Measurements from ENCODE around the gene ZEB1. TPM values are rescaled to one million over a fixed set of nuclear protein-coding genes. Genes with fewer than 3 reads are reported as not detected.

ZEB1 gene
- total and polyA plus RNA-seq, 9 donors = 11.0 to 48.4 (median 40.2) TPM

GRCh38 chr10:31345886-31346285 lies 26.9 kb downstream of the ZEB1 start:
- Histone ChIP-seq H3K27me3 (no peaks in the 10 kb centered on the region), H3K4me1 (ENCODE audit: insufficient read depth) (no peaks in the 10 kb centered on the region), H3K36me3 (no peaks in the 10 kb centered on the region), H3K27ac (no peak overlapping the region), H3K9me3 (no peaks in the 10 kb centered on the region), H3K4me3 (no peak overlapping the region)
- no peak for DNase-seq
- 37 to 46% (median 45%) methylated on average over 1 of the region's 1 CpG for WGBS, 3 donors
- no peak for TF ChIP-seq CTCF (IDR thresholded peaks at IDR 0.05)
- intact Hi-C loops (cut with DNase I) = no loop called here

- Histone ChIP-seq H3K9me3 (no peaks in the 10 kb centered on the region), H3K4me1 (ENCODE audit: insufficient read depth) (no peaks in the 10 kb centered on the region), H3K27me3 (no peaks in the 10 kb centered on the region), H3K36me3 (no peaks in the 10 kb centered on the region), H3K27ac (no peak overlapping the region), H3K4me3 (no peak overlapping the region)
- 55 to 67% (median 64%) methylated on average over 1 of the region's 1 CpG for WGBS, 3 donors
- intact Hi-C loops (cut with DNase I) = no loop called here
- no peak for TF ChIP-seq POLR2A (IDR thresholded peaks at IDR 0.05)
- no peak for TF ChIP-seq CTCF (IDR thresholded peaks at IDR 0.05)
- no peak for TF ChIP-seq EP300 (IDR thresholded peaks at IDR 0.05)
- no peak for DNase-seq
These were observed 27.9 kb downstream of the ZEB1 start for GRCh38 chr10:31346953-31347352.

- intact Hi-C loops (cut with DNase I) = no loop called here
- no peaks in the 10 kb centered on the region for H3K27me3 ChIP-seq
- no peaks in the 10 kb centered on the region for H3K36me3 ChIP-seq
- no peak overlapping the region for H3K4me3 ChIP-seq
- H3K4me1 ChIP-seq (ENCODE audit: insufficient read depth) = no peaks in the 10 kb centered on the region
- DNase-seq = no peak
- no peak overlapping the region for H3K27ac ChIP-seq
- TF ChIP-seq POLR2A (IDR thresholded peaks at IDR 0.05) (no peak), CTCF (IDR thresholded peaks at IDR 0.05) (no peak), EP300 (IDR thresholded peaks at IDR 0.05) (no peak)
- H3K9me3 ChIP-seq = no peaks in the 10 kb centered on the region
These were observed 28.7 kb downstream of the ZEB1 start for GRCh38 chr10:31347705-31348104.

- intact Hi-C loops (cut with DNase I) = no loop called here
- H3K36me3 ChIP-seq = no peaks in the 10 kb centered on the region
- TF ChIP-seq POLR2A (IDR thresholded peaks at IDR 0.05) = no peak
- TF ChIP-seq CTCF (IDR thresholded peaks at IDR 0.05) = no peak
- no peak for TF ChIP-seq EP300 (IDR thresholded peaks at IDR 0.05)
- no peak for DNase-seq
- no peak overlapping the region for H3K27ac ChIP-seq
- 81 to 94% (median 88%) methylated on average over 1 of the region's 1 CpG for WGBS, 3 donors
- H3K4me3 ChIP-seq = no peak overlapping the region
- no peaks in the 10 kb centered on the region for H3K4me1 ChIP-seq (ENCODE audit: insufficient read depth)
- no peaks in the 10 kb centered on the region for H3K9me3 ChIP-seq
- no peaks in the 10 kb centered on the region for H3K27me3 ChIP-seq
These were observed 31.9 kb downstream of the ZEB1 start for GRCh38 chr10:31350891-31351290.

Measured in ovary (tissue), 9 donors.